HepG2 (cell line): ENCODE data around the gene NCAM2. TPM values are rescaled to one million over a fixed set of nuclear protein-coding genes. Genes with fewer than 3 reads are reported as not detected.

Experiments
- ATAC-seq: fragments of 200-7000 bp; cut with Tn5 transposase; 3 replicates; pipeline ENCODE4 v1.9.1; 2020; ENCODE audit warnings: mild to moderate bottlenecking, moderate library complexity
- BruUV-seq: library from RNA; stranded (reverse); fragments of 400-500 nt; replicated peaks from 2 replicates; lab custom pipeline; 2021; lab: Mats Ljungman, UMichigan
- CTCF ChIA-PET: fragments of 300-600 bp; formaldehyde crosslinking; extraction: SDS; loops from one replicate; lab custom pipeline; 2021; ENCODE audit warnings: low total read pairs, inconsistent platforms, low intra/inter-chr PET ratio; lab: Yijun Ruan, JAX
- POLR2A ChIA-PET: fragments of 350-600 bp; sonication (Branson Sonifier 250); formaldehyde crosslinking; loops from one replicate; lab custom pipeline; 2020; ENCODE audit warnings: antibody characterized with exemption, inconsistent platforms; lab: Yijun Ruan, JAX
- DNase-seq: peaks from one replicate; pipeline ENCODE4 v3.0.0-alpha.2; 2015; ENCODE audit warnings: low spot score
- FAIRE-seq: peaks from 3 replicates; lab custom pipeline; 2011; peaks lifted over from hg19 to GRCh38; lab: Jason Lieb, UNC
- H2AFZ ChIP-seq: one replicate; pipeline ENCODE4 v1.6.1; 2011; ENCODE audit warnings: low read length, inconsistent platforms
- H3K27ac ChIP-seq: fragments of 300-600 bp; 3 replicates; pipeline ENCODE4 v1.8.0; 2011; ENCODE audit warnings: mixed run types, mild to moderate bottlenecking, mixed read lengths, low read length, inconsistent platforms; ENCODE audit not compliant: insufficient read depth; ENCODE audit errors: extremely low read length
- H3K27me3 ChIP-seq, 2 experiments: fragments of 200-600 bp in 1 of 2; 2 replicates in 1 of 2; 3 replicates in 1 of 2; pipeline versions ENCODE4 v1.6.0 to v1.8.0; 2011; ENCODE audit warnings: low read length in 2 of 2, mild to moderate bottlenecking in 2 of 2, moderate library complexity in 2 of 2, inconsistent platforms in 1 of 2; ENCODE audit not compliant: insufficient read depth in 2 of 2, control insufficient read depth in 1 of 2
- H3K36me3 ChIP-seq, 2 experiments: fragments of 200-600 bp in 1 of 2; replicated peaks in 1 of 2; 2 replicates in 1 of 2; 3 replicates in 1 of 2; pipeline versions ENCODE4 v1.5.1 to v1.8.0; 2011; ENCODE audit warnings: low read length in 2 of 2, inconsistent platforms in 1 of 2; ENCODE audit not compliant: insufficient read depth in 2 of 2, control insufficient read depth in 1 of 2
- H3K4me1 ChIP-seq: 2 replicates; pipeline ENCODE4 v1.5.1; 2012; ENCODE audit warnings: low read length, inconsistent platforms; ENCODE audit not compliant: insufficient read depth
- H3K4me2 ChIP-seq: 2 replicates; pipeline ENCODE4 v1.6.0; 2011; ENCODE audit warnings: low read depth, low read length, inconsistent platforms
- H3K4me3 ChIP-seq, 3 experiments: fragments of 200-600 bp in 1 of 3; sonication (generic), shearing (Covaris generic) in 1 of 3; replicated peaks in 1 of 3; 2 replicates each; pipeline ENCODE4 v1.5.1; 2011 to 2016; ENCODE audit warnings: low read length in 3 of 3, inconsistent platforms in 2 of 3, low read depth in 2 of 3, mild to moderate bottlenecking in 2 of 3, control low read depth in 1 of 3, mixed read lengths in 1 of 3; ENCODE audit not compliant: insufficient read depth in 1 of 3
- H3K79me2 ChIP-seq: one replicate; pipeline ENCODE4 v1.6.1; 2011; ENCODE audit warnings: low read length, inconsistent platforms; ENCODE audit not compliant: insufficient read depth
- H3K9ac ChIP-seq: 2 replicates; pipeline ENCODE4 v1.6.0; 2011; ENCODE audit warnings: mild to moderate bottlenecking, low read depth, low read length, inconsistent platforms; ENCODE audit not compliant: insufficient read depth
- H3K9me3 ChIP-seq: 2 replicates; pipeline ENCODE4 v1.5.1; 2012; ENCODE audit warnings: mild to moderate bottlenecking, low read length
- H4K20me1 ChIP-seq: 2 replicates; pipeline ENCODE4 v1.6.0; 2011; ENCODE audit warnings: inconsistent platforms, mild to moderate bottlenecking, low read length, moderate library complexity; ENCODE audit not compliant: insufficient read depth
- ATF7 ChIP-seq, 2 experiments: fragments of 450-650 bp in 1 of 2; sonication (generic) in 1 of 2; formaldehyde crosslinking in 1 of 2; IDR thresholded peaks; 2 replicates each; pipeline versions ENCODE4 v1.4.0 to v1.6.1; 2016 to 2020; ENCODE audit warnings: antibody characterized with exemption in 1 of 2, mild to moderate bottlenecking in 1 of 2, missing genetic modification reagents in 1 of 2
- BCL6 ChIP-seq: IDR thresholded peaks from 2 replicates; pipeline ENCODE4 v1.6.1; 2016; ENCODE audit warnings: missing genetic modification reagents, missing compliant biosample characterization
- CREB1 ChIP-seq, 2 experiments: fragments of 450-650 bp in 1 of 2; IDR thresholded peaks; 2 replicates each; pipeline ENCODE4 v1.6.1; 2016 to 2017; ENCODE audit warnings: control low read depth in 1 of 2, mild to moderate bottlenecking in 1 of 2, missing compliant biosample characterization in 1 of 2, missing genetic modification characterization in 1 of 2
- MAFF ChIP-seq: IDR thresholded peaks from 2 replicates; pipeline ENCODE4 v1.6.1; 2011; ENCODE audit warnings: low read depth, low read length, improper control_type of control experiment
- MAFK ChIP-seq, 2 experiments: IDR thresholded peaks in 1 of 2; conservative IDR thresholded peaks in 1 of 2; 2 replicates each; pipeline ENCODE4 v1.6.1; 2011; ENCODE audit warnings: improper control_type of control experiment in 2 of 2, low read length in 2 of 2
- TSC22D2 ChIP-seq: sonication (generic); formaldehyde crosslinking; IDR thresholded peaks from 2 replicates; pipeline ENCODE4 v1.5.1; 2020; ENCODE audit warnings: missing genetic modification reagents, mild to moderate bottlenecking, borderline replicate concordance
- ZNF460 ChIP-seq: sonication (generic); formaldehyde crosslinking; IDR thresholded peaks from 2 replicates; pipeline ENCODE4 v1.5.1; 2020; ENCODE audit warnings: missing genetic modification reagents, mild to moderate bottlenecking, borderline replicate concordance
- ZNF607 ChIP-seq: sonication (generic); formaldehyde crosslinking; IDR thresholded peaks from 2 replicates; pipeline ENCODE4 v1.5.1; 2020; ENCODE audit warnings: missing genetic modification reagents, mild to moderate bottlenecking, borderline replicate concordance
- WGBS: methylation state at CpG from one replicate; pipeline ENCODE4 v1.1.6; 2017; ENCODE audit warnings: low lambda C conversion rate; 5-methylcytosine and 5-hydroxymethylcytosine counted together
- in situ Hi-C: cut with HindIII; loops from 2 replicates; pipeline ENCODE4 v1.10.0; 2017; ENCODE audit warnings: low pct_unique_long_range_greater_than_20kb; ENCODE audit not compliant: extremely low pct_ligation_motif_present
- intact Hi-C: fragments of 100-400 bp; cut with micrococcal nuclease; formaldehyde crosslinking; loops from one replicate; pipeline ENCODE4 v1.10.0; 2022; ENCODE audit not compliant: unreplicated experiment
- polyA plus RNA-seq, 8 experiments: library from polyadenylated mRNA; depleted of rRNA in 3 of 8; stranded (reverse) in 7 of 8; unstranded in 1 of 8; fragments of >200 nt; fragmentation: Illumina TruSeq in 4 of 8; extraction: Trizol in 4 of 8; gene quantifications; 2 replicates each; pipeline versions ENCODE4 v1.2.1 to v1.2.3, GENCODE V29; 2011 to 2016; ENCODE audit warnings: low read depth in 4 of 8, missing spikeins in 1 of 8, mixed read lengths in 1 of 8; ENCODE audit not compliant: insufficient read depth in 1 of 8
- total RNA-seq, 5 experiments: library from RNA; depleted of rRNA; stranded (reverse); fragments of >200 nt; fragmentation: Illumina TruSeq; extraction: Trizol; gene quantifications; 2 replicates each; pipeline ENCODE4 v1.2.3, GENCODE V29; 2016; ENCODE audit warnings: low read depth in 1 of 5
- TF ChIP-seq, protein P1 (sequence below): sonication (generic); formaldehyde crosslinking; IDR thresholded peaks from 2 replicates; pipeline ENCODE4 v1.5.1; 2020; ENCODE audit warnings: mild to moderate bottlenecking, missing genetic modification reagents, moderate library complexity

NCAM2 gene
- total and polyA plus RNA-seq, 2 of the 13 experiments (the other 11 are each of a cell fraction or from before 2014, with no cell fraction given), result not detected

DNA sequence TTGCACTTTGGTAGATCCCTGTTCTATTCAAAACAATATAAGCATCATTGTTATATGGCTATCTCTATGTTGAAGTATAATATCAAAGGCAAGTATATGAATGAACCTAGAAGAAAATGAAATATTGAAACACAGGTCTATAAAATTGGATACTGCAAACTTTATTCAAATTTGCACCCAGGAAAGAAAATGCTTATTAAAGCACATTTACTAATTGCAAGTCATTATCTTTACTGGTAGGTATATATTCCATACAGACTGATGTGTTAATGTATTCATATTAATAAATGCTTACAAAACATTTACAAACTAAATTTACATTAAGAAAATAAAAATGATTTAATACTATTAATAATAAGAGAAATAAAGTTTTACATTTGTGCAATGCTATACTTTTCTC lies 469.8 kb downstream of the NCAM2 start:
- no peak overlapping the region for H3K27ac ChIP-seq
- no peaks in the 10 kb centered on the region for H3K27me3 ChIP-seq
- intact Hi-C loops (no loop called here), in situ Hi-C loops (no loop called here)
- H3K36me3 ChIP-seq, result no peaks in the 10 kb centered on the region
- no peaks in the 10 kb centered on the region for H3K4me1 ChIP-seq
- no peak overlapping the region for H2AFZ ChIP-seq
- H3K9me3 ChIP-seq, result peaks cover 76% of the 10 kb centered on the region
- POLR2A ChIA-PET, result no interaction called here
- FAIRE-seq, result no peak
- no peaks in the 10 kb centered on the region for H4K20me1 ChIP-seq
- H3K9ac ChIP-seq, result no peak overlapping the region
- DNase-seq, result no peak
- no peak for ATAC-seq
- TF ChIP-seq MAFF (peak; percentile 35; the same call in 1 of the 2 replicates), MAFK (conservative IDR thresholded peaks at IDR 0.05 in 1 of 2, IDR thresholded peaks at IDR 0.05 in 1 of 2; ENCODE audit: low read length in 2 of 2) (peak in 1 of 2 experiments; percentile 62; a peak in 2 of 4 replicates), BCL6 (CRISPR knock-in tag) (no peak)
- H3K4me3 ChIP-seq, result no peak overlapping the region
- no peak overlapping the region for H3K4me2 ChIP-seq
- H3K79me2 ChIP-seq, result no peaks in the 10 kb centered on the region
- BruUV-seq, result no TSS peak
- CTCF ChIA-PET, result no interaction called here

- no peaks in the 10 kb centered on the region for H4K20me1 ChIP-seq
- TF ChIP-seq TSC22D2 (CRISPR knock-in tag) (no peak), ZNF460 (CRISPR knock-in tag) (no peak), CREB1 (IDR thresholded peaks at IDR 0.05) (peak; percentile 88), CREB1 (CRISPR knock-in tag; IDR thresholded peaks at IDR 0.05) (no peak), ZNF607 (CRISPR knock-in tag) (no peak), ATF7 (IDR thresholded peaks at IDR 0.05) (peak; percentile 85), ATF7 (CRISPR knock-in tag; IDR thresholded peaks at IDR 0.05) (no peak)
- TF ChIP-seq, protein P1, sequence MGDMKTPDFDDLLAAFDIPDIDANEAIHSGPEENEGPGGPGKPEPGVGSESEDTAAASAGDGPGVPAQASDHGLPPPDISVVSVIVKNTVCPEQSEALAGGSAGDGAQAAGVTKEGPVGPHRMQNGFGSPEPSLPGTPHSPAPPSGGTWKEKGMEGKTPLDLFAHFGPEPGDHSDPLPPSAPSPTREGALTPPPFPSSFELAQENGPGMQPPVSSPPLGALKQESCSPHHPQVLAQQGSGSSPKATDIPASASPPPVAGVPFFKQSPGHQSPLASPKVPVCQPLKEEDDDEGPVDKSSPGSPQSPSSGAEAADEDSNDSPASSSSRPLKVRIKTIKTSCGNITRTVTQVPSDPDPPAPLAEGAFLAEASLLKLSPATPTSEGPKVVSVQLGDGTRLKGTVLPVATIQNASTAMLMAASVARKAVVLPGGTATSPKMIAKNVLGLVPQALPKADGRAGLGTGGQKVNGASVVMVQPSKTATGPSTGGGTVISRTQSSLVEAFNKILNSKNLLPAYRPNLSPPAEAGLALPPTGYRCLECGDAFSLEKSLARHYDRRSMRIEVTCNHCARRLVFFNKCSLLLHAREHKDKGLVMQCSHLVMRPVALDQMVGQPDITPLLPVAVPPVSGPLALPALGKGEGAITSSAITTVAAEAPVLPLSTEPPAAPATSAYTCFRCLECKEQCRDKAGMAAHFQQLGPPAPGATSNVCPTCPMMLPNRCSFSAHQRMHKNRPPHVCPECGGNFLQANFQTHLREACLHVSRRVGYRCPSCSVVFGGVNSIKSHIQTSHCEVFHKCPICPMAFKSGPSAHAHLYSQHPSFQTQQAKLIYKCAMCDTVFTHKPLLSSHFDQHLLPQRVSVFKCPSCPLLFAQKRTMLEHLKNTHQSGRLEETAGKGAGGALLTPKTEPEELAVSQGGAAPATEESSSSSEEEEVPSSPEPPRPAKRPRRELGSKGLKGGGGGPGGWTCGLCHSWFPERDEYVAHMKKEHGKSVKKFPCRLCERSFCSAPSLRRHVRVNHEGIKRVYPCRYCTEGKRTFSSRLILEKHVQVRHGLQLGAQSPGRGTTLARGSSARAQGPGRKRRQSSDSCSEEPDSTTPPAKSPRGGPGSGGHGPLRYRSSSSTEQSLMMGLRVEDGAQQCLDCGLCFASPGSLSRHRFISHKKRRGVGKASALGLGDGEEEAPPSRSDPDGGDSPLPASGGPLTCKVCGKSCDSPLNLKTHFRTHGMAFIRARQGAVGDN (CRISPR knock-in tag), result no peak
- CTCF ChIA-PET, result no interaction called here
- H3K9ac ChIP-seq, result no peak overlapping the region
- no peaks in the 10 kb centered on the region for H3K4me1 ChIP-seq
- no peak overlapping the region for H3K4me3 ChIP-seq
- no peak overlapping the region for H2AFZ ChIP-seq
- in situ Hi-C loops, result no loop called here
- no peak for FAIRE-seq
- no peak overlapping the region for H3K27ac ChIP-seq
- H3K9me3 ChIP-seq, result peaks cover 60% of the 10 kb centered on the region
- no peaks in the 10 kb centered on the region for H3K27me3 ChIP-seq
- no peak overlapping the region for H3K4me2 ChIP-seq
- H3K79me2 ChIP-seq, result no peaks in the 10 kb centered on the region
- WGBS, result 17% methylated on average over 3 of the region's 3 CpGs
- intact Hi-C loops, result no loop called here
- no TSS peak for BruUV-seq
- DNase-seq, result no peak
- no peaks in the 10 kb centered on the region for H3K36me3 ChIP-seq
- POLR2A ChIA-PET, result no interaction called here
- ATAC-seq, result no peak
These were observed 483.0 kb downstream of the NCAM2 start for GRCh38 chr21:21481239-21481638.
